HG03354 (cell line): ENCODE measurements around the gene CD8B.

Experiments used
- ATAC-seq: cut with Tn5 transposase; IDR thresholded peaks from one replicate; pipeline ENCODE4 v1.9.1; 2021; ENCODE audit warnings: mild to moderate bottlenecking; ENCODE audit not compliant: unreplicated experiment, poor library complexity, severe bottlenecking

Gene CD8B

DNA sequence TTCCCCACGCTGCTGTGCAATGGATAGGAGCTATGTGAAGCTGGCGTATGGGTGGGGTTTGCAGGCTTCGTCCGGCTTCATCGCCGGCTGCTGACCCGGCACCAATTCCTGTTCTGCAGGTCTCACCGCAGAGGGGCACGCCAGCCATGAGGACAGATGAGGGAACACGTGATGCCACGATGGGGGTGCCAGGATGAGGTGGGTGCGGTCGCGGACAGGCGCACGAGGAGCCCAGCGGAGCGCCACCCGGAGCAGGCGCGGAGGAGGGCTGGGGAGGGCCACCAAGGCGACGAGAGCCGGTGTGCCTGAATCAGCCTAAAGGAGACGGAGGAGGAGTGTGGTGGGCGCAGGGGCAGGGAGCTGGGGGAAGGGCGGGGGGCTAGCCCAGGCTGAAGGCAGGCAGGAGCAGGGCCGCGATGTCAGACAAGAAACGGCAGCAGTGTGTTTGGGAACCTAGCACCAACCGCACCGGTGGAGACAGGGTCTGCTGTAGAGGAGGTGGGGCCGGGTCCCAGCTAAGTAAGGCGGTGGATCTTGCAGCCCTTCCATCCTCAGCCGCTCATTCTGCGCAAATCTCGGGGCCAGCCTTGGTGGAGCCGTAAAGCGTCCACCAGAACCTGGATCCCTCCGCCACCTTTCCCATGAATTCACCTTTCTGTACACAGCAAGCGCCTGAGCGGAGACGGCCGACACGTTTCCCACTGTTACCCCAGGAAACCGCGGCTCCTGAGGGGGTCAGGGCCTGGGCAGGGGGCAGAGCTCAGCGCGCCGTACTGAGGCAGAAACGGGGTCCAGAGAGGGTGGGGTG, 54.0 kb downstream of the CD8B start:
- ATAC-seq, result peak; percentile 34

DNA sequence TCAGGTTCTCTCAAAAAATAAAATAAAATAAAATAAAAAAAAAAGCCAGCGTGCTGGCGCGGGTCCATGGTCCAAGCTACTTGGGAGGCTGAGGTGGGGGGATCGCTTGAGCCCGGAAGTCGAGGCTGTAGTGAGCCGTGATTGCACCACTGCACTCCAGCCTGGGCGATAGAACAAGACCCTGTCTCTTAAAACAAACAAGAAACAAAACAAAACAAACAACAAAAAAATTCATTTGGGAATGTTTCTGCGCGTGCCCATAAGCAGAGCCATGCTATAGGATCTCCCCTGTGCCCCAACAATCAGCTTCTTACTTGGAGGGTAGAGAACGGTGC, 54.6 kb downstream of the CD8B start:
- no peak for ATAC-seq

DNA sequence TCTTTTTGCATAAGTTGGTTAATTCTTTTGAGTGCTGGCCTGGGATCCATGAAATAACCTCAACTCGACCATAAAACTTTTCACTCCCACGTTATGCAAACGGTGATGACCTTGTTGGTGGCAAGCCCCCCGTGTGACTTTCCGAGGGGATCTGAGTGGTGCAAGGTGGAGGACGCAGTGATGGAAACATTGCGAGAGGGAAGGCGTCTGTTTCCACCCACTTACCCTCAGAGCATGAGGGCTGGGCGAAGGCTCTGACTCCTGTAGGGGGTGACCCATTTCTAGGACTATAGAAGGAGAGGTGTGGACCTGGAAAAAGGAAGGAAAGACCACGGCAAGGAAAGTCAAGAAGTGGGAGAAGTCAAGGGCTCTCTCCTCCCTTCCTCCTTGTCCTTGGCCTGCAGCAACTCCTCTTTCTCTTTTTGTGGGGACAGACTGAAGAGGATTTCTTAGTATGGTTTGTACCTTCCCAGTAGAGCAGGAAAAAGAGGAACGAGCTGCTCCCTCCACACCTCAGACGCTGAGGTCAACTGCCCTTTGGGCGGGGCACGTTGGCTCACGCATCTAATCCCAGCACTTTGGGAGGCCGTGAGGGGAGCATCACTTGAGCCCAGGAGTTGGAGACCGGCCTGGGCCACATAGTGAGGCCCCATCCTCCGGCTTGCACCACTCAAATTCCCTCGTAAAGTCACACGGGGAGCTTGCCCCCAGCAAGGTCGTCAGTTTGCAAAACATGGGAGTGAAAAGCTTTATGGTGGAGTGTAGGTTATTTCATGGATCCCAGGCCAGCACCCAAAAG, 55.4 kb downstream of the CD8B start:
- ATAC-seq, result no peak

DNA sequence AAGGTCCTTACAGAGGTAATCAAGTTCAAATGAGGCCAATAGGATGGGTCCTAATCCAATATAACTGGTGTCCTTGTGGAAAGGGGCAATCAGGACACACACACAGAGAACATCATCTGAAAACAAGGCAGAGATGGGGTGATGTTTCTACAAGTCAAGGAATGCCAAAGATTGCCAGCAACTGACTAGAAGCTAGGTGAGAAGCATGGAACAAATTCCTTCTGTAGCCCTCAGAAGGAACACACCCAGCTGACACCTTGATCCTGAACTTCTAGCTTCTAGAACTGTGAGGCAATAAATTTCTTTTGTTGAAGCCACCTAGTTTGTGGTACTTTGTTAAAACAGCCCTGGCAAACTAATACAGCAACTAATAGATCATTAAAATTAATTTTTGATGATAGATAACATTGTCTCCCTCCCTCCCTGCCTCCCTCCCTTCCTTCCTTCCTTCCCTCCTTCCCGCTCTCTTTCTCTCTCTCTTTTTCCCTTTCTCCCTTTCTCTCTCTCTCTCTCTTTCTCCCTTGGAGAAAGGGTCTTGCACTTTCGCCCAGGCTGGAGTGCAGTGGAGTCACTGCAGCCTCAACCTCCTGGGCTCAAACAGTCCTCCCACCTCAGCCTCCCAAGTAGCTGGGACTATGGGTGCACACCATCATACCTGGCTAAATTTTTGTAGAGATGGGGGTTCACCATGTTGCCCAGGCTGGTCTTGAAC, 60.7 kb downstream of the CD8B start:
- no peak for ATAC-seq

- no peak for ATAC-seq
Observed at GRCh38 chr2:86794861-86795260, 66.8 kb downstream of the CD8B start.

DNA sequence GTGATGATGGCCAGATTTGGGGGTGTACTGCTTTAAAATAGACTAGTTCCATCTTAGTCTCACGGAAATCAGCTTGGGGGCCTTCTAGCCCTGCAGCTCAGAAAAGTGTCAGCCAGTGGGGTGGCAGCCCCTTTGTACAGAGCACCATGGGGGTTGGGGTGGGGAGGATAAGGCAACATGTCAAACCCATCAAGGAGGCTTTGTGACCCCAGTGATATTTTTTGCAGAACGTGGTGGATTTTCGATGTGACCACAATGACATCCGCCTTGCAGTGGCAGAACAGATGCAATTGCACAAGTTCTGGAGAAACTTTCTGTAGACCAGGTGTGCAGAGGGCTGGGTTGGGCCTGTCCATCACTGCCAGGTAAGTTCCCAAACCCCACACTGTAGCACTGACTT, 67.9 kb downstream of the CD8B start:
- ATAC-seq, result no peak

DNA sequence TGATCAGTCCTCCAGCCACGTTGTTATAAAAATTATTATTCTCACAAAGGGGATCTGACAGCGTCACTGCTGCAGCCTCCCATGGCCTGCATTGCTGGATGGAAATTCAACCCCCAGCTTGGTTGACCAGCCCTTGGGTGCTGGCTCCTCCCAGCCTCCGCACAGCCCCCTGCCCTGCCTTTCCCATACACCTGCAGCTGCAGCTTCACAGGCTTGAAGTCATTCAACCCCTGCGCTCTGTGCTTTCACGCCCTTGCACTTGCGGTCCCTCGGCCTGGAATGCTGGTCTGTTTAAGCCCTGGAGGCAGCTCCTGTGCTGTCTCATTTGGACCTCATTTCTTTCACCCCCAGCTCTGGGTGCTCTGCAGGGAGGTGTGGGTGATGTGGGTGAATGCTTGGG, 70.1 kb downstream of the CD8B start:
- ATAC-seq, result no peak

DNA sequence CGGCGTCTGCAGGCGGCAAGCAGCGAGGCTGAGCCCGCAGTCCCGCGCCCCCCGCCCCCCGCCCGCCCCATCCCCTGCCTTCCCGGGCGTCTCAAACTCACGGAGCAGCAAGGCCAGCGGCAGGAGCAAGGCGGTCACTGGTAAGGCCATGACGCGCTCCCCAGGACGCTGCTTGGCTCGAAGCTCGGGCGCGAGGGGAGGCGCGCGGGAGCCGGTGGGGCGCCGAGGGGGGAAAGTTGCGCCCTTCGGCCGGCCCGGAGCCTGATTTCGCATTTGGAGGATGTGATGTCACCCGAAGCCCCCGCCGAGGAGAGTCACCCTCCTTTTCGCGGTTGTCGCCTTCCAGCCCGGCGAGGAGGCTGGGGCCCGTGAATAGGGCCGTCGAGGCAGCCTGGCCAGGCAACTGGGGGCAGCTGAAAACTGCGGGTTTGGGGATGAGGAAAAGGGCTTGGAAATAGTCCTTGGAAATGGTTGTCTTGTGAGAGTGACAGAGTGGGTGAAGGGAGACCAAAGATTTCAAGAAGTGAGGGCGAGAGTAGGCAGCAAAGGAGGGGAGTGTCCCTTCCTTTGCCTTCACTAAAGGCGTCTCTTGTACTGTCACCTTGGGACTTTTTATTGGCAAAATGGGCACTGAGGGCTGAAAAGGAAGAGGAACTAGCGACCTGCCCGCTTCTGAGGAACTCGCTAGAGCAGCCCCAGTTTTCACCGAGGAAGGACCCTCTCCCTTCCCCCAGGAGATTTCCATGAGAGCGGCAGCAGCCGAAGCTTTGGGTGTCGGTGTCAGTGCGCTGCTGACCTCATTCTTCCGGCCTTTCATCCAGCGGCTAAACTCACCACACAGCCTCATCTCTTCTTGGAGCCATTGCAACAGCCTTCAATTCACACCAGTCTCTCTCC, 70.8 kb downstream of the CD8B start, which contains the start of gene CD8A:
Gene CD8A, minus strand, starts transcription at position 238 of the 897 bp plus-strand sequence. Its CDS starts 88 bp downstream, at position 150.
- no peak for ATAC-seq

DNA sequence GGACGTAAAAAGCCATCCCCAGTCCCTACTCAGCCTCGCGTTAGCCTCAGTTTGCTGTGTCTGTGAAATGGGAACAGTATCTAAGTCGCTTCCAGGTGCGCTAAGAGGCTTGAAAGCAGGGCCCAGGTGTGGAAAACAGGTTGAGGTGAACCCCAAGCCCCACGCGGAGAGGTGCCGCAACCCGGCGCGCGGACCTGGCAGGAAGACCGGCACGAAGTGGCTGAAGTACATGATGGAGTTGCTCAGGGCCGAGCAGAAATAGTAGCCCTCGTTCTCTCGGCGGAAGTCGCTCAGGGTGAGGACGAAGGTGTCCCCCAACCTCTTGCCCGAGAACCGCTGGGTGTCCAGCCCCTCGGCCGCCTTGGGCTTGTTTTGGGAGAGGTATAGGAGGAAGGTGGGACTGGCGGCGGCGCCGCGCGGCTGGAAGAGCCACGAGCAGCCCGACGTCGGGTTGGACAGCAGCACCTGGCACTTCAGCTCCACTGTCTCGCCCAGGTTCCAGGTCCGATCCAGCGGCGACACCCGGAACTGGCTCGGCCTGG, 71.5 kb downstream of the CD8B start:
- ATAC-seq, result no peak

- no peak for ATAC-seq
Observed at GRCh38 chr2:86789687-86790133, 72.0 kb downstream of the CD8B start.

- no peak for ATAC-seq
Observed at GRCh38 chr2:86788881-86789686, 72.6 kb downstream of the CD8B start.

DNA sequence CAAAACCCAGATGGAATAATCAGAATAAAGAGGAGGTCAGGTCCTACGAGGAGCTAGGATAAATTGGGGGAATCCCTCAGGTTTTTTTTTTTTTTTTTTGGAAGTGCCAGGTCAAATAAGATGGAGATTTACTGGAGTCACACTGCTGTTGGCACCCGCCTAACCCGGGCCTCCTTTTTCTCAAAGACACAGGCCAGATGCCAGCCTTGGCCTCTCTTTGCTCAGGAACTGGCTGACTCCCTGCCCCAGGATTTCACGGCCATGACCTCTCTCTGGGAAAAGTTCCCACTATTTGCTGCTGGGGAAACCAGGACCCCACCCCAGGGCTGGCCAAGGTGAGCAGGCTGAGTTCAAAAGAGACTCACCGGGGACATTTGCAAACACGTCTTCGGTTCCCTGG, 73.5 kb downstream of the CD8B start:
- ATAC-seq, result no peak

- no peak for ATAC-seq
Observed at GRCh38 chr2:86787736-86788135, 74.0 kb downstream of the CD8B start.

DNA sequence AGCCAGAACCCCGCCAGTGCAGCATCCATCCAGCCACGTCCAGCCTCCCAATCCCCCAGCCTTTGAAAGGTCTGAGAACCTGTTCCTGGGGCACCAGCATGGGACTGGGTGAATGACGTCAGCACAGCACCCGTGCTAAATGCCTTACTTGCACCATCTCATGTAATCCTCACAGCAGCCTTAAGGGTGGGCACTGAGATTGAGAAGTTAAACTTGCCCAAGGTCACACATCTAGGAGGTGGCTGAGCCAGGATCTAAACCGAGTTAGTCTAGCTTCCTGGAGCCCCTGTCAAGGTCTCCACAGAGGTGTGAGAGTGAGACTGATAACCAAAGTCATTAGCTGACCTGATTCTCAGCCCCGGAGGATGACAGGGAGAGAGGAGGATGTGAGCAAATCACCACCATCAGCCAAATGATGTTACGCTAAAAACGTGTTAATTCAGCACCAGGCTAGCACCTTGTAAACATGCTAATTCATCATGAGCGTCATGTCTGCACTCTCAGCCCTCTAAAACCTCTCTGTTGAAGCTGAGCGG, 75.6 kb downstream of the CD8B start:
- ATAC-seq, result no peak

- ATAC-seq, result no peak
Observed at GRCh38 chr2:86785456-86785855, 76.2 kb downstream of the CD8B start.

DNA sequence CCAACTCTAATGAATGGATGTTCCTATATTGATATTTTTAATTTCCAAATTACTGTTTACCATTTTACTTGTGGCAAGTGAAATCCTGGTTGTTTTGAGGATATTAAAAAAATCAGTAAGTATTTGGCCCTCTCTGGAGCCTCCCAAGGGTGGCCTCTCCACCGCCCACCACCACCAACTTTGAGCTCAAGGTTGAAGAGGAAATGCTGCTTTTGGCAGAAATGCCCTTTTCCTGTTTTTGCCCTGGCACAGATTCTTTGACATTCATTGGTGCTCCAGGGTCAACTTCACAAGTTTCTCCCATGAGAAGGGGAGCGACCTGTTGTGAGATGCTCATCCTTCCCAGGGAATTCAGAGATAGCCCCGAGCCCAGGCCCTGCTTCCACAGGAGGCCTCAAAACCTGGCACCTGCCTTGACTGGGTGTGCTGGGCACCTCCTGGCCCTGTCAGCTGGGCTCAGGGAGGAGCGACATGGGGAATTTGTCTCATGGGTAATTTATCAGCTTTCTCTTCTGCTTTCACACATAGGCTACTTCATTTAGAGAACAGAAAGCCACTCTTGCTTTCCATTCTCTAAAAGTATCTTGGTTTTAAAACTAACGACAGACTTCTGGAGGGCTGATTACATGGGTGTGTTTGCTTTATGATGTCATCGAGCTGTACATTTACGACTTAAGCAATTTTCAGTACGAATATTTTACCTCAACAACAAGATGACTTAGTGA, 77.9 kb downstream of the CD8B start:
- ATAC-seq, result peak; percentile 95

DNA sequence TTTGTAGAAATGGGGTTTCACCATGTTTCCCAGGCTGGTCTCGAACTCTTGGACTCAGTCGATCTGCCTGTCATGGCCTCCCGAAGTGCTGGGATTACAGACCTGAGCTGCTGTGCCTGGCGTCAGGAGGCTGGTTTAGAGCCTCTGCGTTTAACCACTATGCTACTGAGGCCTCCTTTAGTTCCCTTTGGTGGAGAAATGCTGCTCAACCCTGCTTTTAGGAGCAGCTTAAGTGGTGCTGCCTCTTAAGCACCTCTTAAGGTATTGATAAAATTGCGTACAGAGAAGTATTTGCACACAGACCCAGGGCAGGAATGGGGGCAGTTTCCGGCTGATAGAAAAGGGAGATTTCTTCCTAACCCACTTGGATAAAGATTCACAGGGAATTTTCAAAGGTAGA, 78.9 kb downstream of the CD8B start:
- no peak for ATAC-seq

DNA sequence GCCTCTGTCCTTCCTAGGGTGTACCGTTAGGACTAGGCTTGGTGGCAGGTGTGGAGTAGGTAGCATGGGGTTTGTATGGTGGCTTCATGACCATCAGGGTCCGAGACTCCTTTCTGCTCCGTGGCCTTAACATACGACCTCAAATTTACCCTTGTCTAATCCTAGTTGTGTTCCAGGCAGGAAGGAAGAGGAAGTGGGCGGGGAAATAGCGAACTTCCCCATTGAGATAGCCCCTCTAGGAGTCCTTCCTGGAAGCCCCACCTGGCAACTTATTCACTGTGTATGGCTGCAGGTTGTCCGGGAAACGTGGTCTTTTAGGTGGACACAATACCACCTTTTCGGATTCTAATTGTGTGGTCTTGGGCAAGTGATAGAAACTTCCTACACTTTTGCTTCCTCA, 80.3 kb downstream of the CD8B start:
- no peak for ATAC-seq
